Measurements from ENCODE around the gene CEP57. TPM values are rescaled to one million over a fixed set of nuclear protein-coding genes. Genes with fewer than 3 reads are reported as not detected.

CEP57 gene
- total RNA-seq: 10 to 100 TPM; 43.5 to 46.6 TPM
- 58.9 TPM for polyA plus RNA-seq (2013, experiment 1 of 2)
- 64.5 TPM for polyA plus RNA-seq (2013, experiment 2 of 2)
- 33.4 to 175 (median 121) reads per million in 172 experiments for total RNA-seq

GRCh38 chr11:95790123-95790932 is at the start of gene CEP57:
Gene CEP57 (plus strand): TSS chr11:95790498. CDS start chr11:95790699, 201 bp downstream.
- Histone ChIP-seq H3K36me3 (ENCODE audit: insufficient read depth, low read length) (peaks cover 18% of the 10 kb centered on the region), H3K27ac (ENCODE audit: low read depth in 1 of 2, low read length in 2 of 2) (peak within 1 kb of the TSS; percentile 99 to 100), H3K4me3 (ENCODE audit: low read length) (peak within 1 kb of the TSS; percentile 93), H3K27me3 (ENCODE audit: control insufficient read depth in 1 of 2, insufficient read depth in 2 of 2, low read length in 2 of 2) (no peaks in the 10 kb centered on the region), H3K9me3 (ENCODE audit: control insufficient read depth in 1 of 2, insufficient read depth in 1 of 2, low read length in 2 of 2) (no peaks in the 10 kb centered on the region), H3K4me1 (ENCODE audit: insufficient read depth, low read length) (peaks cover 24% of the 10 kb centered on the region)
- CTCF ChIA-PET: interaction anchor here (0.9 to 1.7 kb wide), 7 partner anchors 559 to 1168 kb away, joined by 3 to 6 read pairs (median 3); partner anchors contain the start of genes CWC15, KDM4D and SESN3
- Mint-ChIP-seq H3K4me3 (peak within 1 kb of the TSS; percentile 96), H3K27me3 (no peaks in the 10 kb centered on the region), H3K27ac (peak within 1 kb of the TSS; percentile 100), H3K4me1 (ENCODE audit: low read depth) (peaks cover 61% of the 10 kb centered on the region), H3K36me3 (ENCODE audit: low read depth) (peaks cover 55% of the 10 kb centered on the region), H3K9me3 (no peaks in the 10 kb centered on the region)
- ATAC-seq (ENCODE audit: poor library complexity) (peak; percentile 54), DNase-seq (peak; percentile 87 to 97 (median 90))
- no peak for TF ChIP-seq CTCF (IDR thresholded peaks at IDR 0.05)
- POLR2A ChIA-PET: interaction anchor here (0.6 to 5.2 kb wide), 49 partner anchors 8 to 1661 kb away, joined by 3 to 145 read pairs (median 7); partner anchors contain the start of genes CCDC82, CWC15, ENDOD1 and FUT4
- intact Hi-C loops (cut with DNase I, micrococcal nuclease): loop anchor here (1.0 to 10.0 kb wide), 8 partner anchors 222 to 1276 kb away; partner anchors contain the start of genes C11orf97 (in 1 of the 2), FUT4 (in 1 of the 2), JRKL (in 1 of the 2) and SRSF8 (in 1 of the 2)

GRCh38 chr11:95750101-95750500 is 40.2 kb upstream of the CEP57 start:
- Histone ChIP-seq H3K27ac (ENCODE audit: low read depth in 1 of 2, low read length in 2 of 2) (no peak overlapping the region), H3K9me3 (ENCODE audit: control insufficient read depth in 1 of 2, insufficient read depth in 1 of 2, low read length in 2 of 2) (no peaks in the 10 kb centered on the region), H3K27me3 (ENCODE audit: control insufficient read depth in 1 of 2, insufficient read depth in 2 of 2, low read length in 2 of 2) (no peaks in the 10 kb centered on the region), H3K4me3 (ENCODE audit: low read length) (no peak overlapping the region), H3K4me1 (ENCODE audit: insufficient read depth, low read length) (no peaks in the 10 kb centered on the region), H3K36me3 (ENCODE audit: insufficient read depth, low read length) (no peaks in the 10 kb centered on the region)
- CTCF ChIA-PET: no interaction called here
- TF ChIP-seq CTCF (IDR thresholded peaks at IDR 0.05): no peak
- Mint-ChIP-seq H3K9me3 (no peaks in the 10 kb centered on the region), H3K27me3 (no peaks in the 10 kb centered on the region), H3K4me3 (no peak overlapping the region), H3K27ac (no peak overlapping the region), H3K4me1 (ENCODE audit: low read depth) (no peaks in the 10 kb centered on the region), H3K36me3 (ENCODE audit: low read depth) (no peaks in the 10 kb centered on the region)
- POLR2A ChIA-PET: interaction anchor here (1.1 kb wide), 1 partner anchor 598 kb away, joined by 3 read pairs; no protein-coding TSS in a partner anchor
- no peak for ATAC-seq (ENCODE audit: poor library complexity)
- DNase-seq: no peak
- intact Hi-C loops (cut with DNase I, micrococcal nuclease): no loop called here

- Mint-ChIP-seq H3K4me1 (ENCODE audit: low read depth) (no peaks in the 10 kb centered on the region), H3K27ac (no peak overlapping the region), H3K9me3 (no peaks in the 10 kb centered on the region), H3K27me3 (no peaks in the 10 kb centered on the region), H3K36me3 (ENCODE audit: low read depth) (no peaks in the 10 kb centered on the region), H3K4me3 (no peak overlapping the region)
- Histone ChIP-seq H3K4me1 (ENCODE audit: insufficient read depth, low read length) (no peaks in the 10 kb centered on the region), H3K9me3 (ENCODE audit: control insufficient read depth in 1 of 2, insufficient read depth in 1 of 2, low read length in 2 of 2) (no peaks in the 10 kb centered on the region), H3K27me3 (ENCODE audit: control insufficient read depth in 1 of 2, insufficient read depth in 2 of 2, low read length in 2 of 2) (no peaks in the 10 kb centered on the region), H3K36me3 (ENCODE audit: insufficient read depth, low read length) (no peaks in the 10 kb centered on the region), H3K4me3 (ENCODE audit: low read length) (no peak overlapping the region), H3K27ac (ENCODE audit: low read depth in 1 of 2, low read length in 2 of 2) (no peak overlapping the region)
- intact Hi-C loops (cut with DNase I, micrococcal nuclease): no loop called here
- DNase-seq (no peak), ATAC-seq (ENCODE audit: poor library complexity) (no peak)
- ChIA-PET CTCF (no interaction called here), POLR2A (no interaction called here)
- TF ChIP-seq CTCF (IDR thresholded peaks at IDR 0.05): no peak
These were observed 38.8 kb upstream of the CEP57 start for GRCh38 chr11:95751515-95751914.
